WERI-Rb-1 (cell line): ENCODE data around the gene CCL15.

Source experiments
- DNase-seq: peaks from one replicate; pipeline ENCODE4 v3.0.0-alpha.2; 2020
- H3K27ac ChIP-seq: fragments of 250-450 bp; sonication (Bioruptor Pico); 2 replicates; pipeline ENCODE4 v1.5.1; 2020; ENCODE audit warnings: mild to moderate bottlenecking, moderate library complexity
- H3K27me3 ChIP-seq: fragments of 250-450 bp; sonication (Bioruptor Pico); 2 replicates; pipeline ENCODE4 v1.5.1; 2021; ENCODE audit warnings: mild to moderate bottlenecking, low read depth, moderate library complexity; ENCODE audit not compliant: insufficient read depth, severe bottlenecking
- H3K36me3 ChIP-seq: fragments of 250-450 bp; sonication (Bioruptor Pico); 2 replicates; pipeline ENCODE4 v1.5.1; 2020; ENCODE audit warnings: mild to moderate bottlenecking, moderate library complexity
- H3K4me3 ChIP-seq: 2 replicates; pipeline ENCODE4 v1.5.1; 2011; ENCODE audit warnings: low read depth, mild to moderate bottlenecking, control low read depth, low read length
- H3K9me3 ChIP-seq: fragments of 250-450 bp; sonication (Bioruptor Pico); 2 replicates; pipeline ENCODE4 v1.5.1; 2021; ENCODE audit warnings: mild to moderate bottlenecking, moderate library complexity; ENCODE audit not compliant: severe bottlenecking
- CTCF ChIP-seq: IDR thresholded peaks from 2 replicates; pipeline ENCODE4 v1.5.1; 2011; ENCODE audit warnings: low read depth, mild to moderate bottlenecking, control low read depth, inconsistent platforms, low read length

CCL15 gene

GRCh38 chr17:36001110-36001771 is at the start of gene CCL15:
Gene CCL15 (minus strand): TSS chr17:36001553. CDS start chr17:36001492, 61 bp downstream.
- Histone ChIP-seq H3K4me3 (peak within 1 kb of the TSS; percentile 21), H3K27me3 (no peaks in the 10 kb centered on the region), H3K36me3 (no peaks in the 10 kb centered on the region), H3K9me3 (no peaks in the 10 kb centered on the region), H3K27ac (peak within 1 kb of the TSS; percentile 31)
- no peak for TF ChIP-seq CTCF
- no peak for DNase-seq

GRCh38 chr17:36049643-36050042 is 48.3 kb upstream of the CCL15 start:
- no peak for DNase-seq
- no peak overlapping the region for H3K27ac ChIP-seq
- no peak for TF ChIP-seq CTCF
- no peaks in the 10 kb centered on the region for H3K36me3 ChIP-seq
- no peaks in the 10 kb centered on the region for H3K27me3 ChIP-seq
- no peak overlapping the region for H3K4me3 ChIP-seq
- H3K9me3 ChIP-seq, result peaks cover 14% of the 10 kb centered on the region

GRCh38 chr17:36048066-36048465 is 46.7 kb upstream of the CCL15 start:
- Histone ChIP-seq H3K9me3 (peaks cover 14% of the 10 kb centered on the region), H3K27ac (no peak overlapping the region), H3K27me3 (no peaks in the 10 kb centered on the region), H3K4me3 (no peak overlapping the region), H3K36me3 (no peaks in the 10 kb centered on the region)
- no peak for TF ChIP-seq CTCF
- no peak for DNase-seq

- Histone ChIP-seq H3K36me3 (no peaks in the 10 kb centered on the region), H3K4me3 (no peak overlapping the region), H3K27ac (no peak overlapping the region), H3K27me3 (no peaks in the 10 kb centered on the region), H3K9me3 (no peaks in the 10 kb centered on the region)
- no peak for TF ChIP-seq CTCF
- no peak for DNase-seq
Observed at GRCh38 chr17:36036235-36036634, 34.9 kb upstream of the CCL15 start.

- no peak overlapping the region for H3K4me3 ChIP-seq
- no peak overlapping the region for H3K27ac ChIP-seq
- no peaks in the 10 kb centered on the region for H3K9me3 ChIP-seq
- TF ChIP-seq CTCF, result no peak
- DNase-seq, result no peak
- no peaks in the 10 kb centered on the region for H3K27me3 ChIP-seq
- H3K36me3 ChIP-seq, result no peaks in the 10 kb centered on the region
Observed at GRCh38 chr17:36034127-36034526, 32.8 kb upstream of the CCL15 start.

- Histone ChIP-seq H3K9me3 (no peaks in the 10 kb centered on the region), H3K27me3 (no peaks in the 10 kb centered on the region), H3K36me3 (no peaks in the 10 kb centered on the region), H3K4me3 (no peak overlapping the region), H3K27ac (no peak overlapping the region)
- no peak for TF ChIP-seq CTCF
- no peak for DNase-seq
Observed at GRCh38 chr17:36030956-36031355, 29.6 kb upstream of the CCL15 start.
